Stimulated activated CD8-positive, alpha-beta memory T cell treated with anti-CD3 and anti-CD28 coated beads, Interleukin-7, amount 100 ng/mL, for 48 hours (primary cell): ENCODE measurements around the gene TTC28.
A peak's percentile ranks its signal among the peaks of the same experiment; 100 is the strongest.
"Not testable (repeated sequence)": the region's sequence is repeated elsewhere in the genome, so short reads cannot be mapped to it uniquely, and the experiment has no call there.

Source experiments
- DNase-seq, 2 donors: peaks; one replicate each; pipeline ENCODE4 v3.0.0-alpha.2; 2020; ENCODE audit warnings: low read depth in 1 of 2; ENCODE audit errors: extremely low read depth in 1 of 2

Gene TTC28

DNA sequence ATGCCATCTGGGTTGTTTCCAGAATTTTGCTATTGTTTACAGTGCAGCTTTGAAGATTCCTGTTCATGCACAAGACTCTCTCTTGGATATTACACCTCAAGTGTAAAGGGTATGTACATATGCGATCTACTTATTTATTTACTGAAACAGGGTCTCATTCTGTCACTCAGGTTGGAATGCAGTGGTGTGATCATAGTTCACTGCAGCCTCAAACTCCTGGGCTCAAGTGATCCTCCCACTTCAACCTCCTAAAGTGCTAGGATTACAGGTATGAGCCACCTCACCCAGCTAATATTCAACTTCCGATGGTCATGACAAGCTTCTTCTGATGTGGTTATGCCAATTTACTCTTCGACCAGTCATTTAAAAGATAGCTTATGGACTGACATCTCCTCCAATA lies 602.5 kb downstream of the TTC28 start:
- DNase-seq: no peak

DNA sequence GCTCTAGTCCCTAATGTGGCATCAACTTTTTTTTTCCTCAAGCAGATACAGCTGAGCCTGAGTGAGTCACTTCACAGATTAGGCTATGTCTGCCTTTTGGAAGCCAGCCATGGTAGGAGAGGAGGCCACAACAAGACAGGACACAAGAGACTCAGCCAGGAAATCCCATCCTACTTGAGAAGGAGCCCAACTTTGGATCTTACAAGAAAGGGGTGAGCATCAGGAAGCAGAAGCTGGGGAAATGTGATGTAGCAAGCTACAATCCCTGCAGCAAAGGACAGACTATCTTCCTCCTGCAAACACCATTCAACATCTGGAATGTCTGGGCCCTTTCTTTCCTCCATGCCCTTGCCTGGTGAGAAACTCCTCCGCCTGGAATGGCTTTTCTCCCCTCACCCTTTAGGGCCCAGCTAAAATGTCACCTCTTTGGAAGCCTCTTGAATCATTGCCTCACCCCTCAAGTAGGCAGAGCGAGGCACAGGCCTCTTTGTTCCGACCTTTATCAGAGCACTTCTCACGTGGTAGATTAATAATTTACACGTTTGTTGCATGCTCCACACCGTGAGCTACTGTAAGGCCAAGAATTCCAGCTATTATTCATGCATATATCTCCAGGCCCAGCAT lies 604.2 kb downstream of the TTC28 start:
- DNase-seq: no peak

DNA sequence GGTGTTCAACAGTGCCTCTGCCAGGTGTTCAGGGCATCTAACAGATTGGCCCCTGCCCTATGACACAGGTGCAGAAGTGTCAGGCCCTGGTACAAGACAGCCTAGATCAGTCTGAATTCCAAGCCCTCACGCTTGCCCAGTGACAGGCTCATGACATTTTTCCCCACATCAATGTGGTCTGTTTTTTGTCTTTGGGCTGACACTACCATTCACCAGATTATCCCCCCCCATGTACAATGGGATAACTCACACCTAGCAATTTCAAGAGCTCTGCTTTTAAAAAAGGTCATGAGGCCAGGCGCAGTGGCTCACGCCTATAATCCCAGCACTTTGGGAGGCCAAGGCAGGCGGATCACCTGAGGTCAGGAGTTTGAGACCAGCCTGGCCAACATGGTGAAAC lies 605.1 kb downstream of the TTC28 start:
- DNase-seq: no peak

DNA sequence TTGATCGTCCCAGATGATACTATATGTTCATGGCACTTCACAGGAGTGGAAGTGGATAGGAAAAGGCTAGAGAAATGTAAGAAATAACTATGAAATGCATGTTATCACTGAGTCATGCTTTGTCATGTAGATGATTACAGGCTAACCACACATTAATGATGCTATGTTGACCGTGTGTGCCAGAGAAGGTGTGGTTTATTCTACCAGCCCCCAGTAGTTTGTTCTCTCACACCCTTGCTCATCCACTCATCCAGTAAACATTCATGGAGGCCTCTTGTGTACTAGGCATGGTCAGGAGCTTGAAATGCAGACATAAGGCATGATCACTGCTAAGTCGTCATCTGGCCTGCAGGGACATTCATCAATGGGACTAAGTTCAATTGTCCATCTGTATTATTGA lies 607.6 kb downstream of the TTC28 start:
- DNase-seq: no peak

DNA sequence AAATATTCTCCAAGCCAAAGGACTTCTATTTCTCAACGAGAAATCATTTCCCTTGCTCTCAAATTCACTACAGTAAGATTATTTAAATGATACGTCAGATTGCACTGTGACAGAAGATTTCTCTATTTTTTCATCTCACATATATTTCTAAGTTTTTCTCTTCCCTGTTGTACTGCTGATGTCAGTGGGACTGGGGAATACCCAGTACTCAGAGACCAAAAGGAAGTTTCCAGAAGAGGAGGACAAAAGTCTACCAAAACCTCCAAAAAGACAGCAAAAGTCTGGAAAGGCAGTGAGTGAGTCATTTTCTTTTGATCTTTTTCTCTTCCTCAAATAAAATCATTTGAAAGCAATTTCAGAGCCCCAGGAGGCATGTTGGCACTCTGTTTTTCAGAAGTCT lies 610.8 kb downstream of the TTC28 start:
- DNase-seq: no peak

DNA sequence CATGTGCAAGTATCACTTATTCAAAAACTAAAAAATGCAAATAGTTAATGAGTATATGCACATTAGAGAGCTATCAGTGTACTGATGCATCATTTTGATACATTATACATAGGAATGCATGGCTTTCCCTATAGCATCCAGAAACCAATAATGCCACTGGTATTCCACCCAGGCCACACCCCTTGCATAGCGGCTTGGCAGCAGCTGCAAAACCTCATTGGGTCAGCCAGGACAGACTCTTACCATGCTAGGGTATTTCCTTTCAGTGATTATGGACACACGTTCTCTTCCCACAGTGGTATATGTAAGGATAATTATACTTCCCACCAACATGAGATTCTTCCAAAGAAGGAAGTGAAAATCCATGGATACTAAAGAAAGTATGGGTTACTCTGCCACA lies 614.7 kb downstream of the TTC28 start:
- DNase-seq: no peak

DNA sequence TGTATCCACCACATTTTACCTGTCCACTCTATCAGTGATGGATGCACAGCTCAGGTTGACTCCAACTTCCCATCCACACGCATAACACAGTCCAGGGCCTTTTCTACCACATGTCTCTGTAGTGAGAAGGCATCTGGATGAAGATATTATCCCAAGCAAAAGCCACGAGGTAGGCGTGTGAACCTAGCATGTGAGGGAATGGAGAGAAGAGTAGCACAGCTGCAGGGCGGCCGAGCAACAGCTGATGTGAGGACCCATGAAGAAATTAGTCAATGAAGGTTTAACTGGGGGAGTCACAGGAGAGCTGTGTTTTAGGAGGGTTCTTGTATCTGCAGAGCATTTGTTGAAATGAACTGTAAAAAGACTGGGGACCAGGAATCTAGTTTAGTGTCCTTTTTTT lies 616.0 kb downstream of the TTC28 start:
- no peak for DNase-seq

DNA sequence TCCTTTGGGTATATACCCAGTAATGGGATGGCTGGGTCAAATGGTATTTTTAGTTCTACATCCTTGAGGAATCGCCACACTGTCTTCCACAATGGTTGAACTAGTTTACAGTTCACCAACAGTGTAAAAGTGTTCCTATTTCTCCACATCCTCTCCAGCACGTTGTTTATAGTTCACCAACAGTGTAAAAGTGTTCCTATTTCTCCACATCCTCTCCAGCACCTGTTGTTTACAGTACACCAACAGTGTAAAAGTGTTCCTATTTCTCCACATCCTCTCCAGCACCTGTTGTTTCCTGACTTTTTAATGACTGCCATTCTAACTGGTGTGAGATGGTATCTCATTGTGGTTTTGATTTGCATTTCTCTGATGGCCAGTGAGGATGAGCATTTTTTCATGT lies 619.0 kb downstream of the TTC28 start:
- not testable (repeated sequence) for DNase-seq

DNA sequence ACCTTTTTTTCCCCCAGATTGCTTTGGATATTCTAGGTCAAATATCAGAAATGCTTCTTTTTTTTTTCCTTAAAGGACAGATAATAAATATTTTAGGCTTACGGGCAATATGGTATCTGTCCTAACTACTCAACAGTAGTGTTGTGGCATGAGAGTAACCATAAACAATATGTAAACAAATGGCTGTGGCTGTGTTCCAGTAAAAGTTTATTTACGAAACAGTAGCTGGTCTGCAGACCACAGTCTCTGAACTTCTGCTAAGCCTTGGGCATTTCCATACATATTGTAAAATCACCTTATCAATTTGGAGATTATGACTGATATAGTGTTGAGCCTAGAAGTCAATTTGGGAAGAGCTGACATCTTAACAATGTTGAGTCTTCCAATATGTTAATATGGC lies 621.6 kb downstream of the TTC28 start:
- DNase-seq: no peak

DNA sequence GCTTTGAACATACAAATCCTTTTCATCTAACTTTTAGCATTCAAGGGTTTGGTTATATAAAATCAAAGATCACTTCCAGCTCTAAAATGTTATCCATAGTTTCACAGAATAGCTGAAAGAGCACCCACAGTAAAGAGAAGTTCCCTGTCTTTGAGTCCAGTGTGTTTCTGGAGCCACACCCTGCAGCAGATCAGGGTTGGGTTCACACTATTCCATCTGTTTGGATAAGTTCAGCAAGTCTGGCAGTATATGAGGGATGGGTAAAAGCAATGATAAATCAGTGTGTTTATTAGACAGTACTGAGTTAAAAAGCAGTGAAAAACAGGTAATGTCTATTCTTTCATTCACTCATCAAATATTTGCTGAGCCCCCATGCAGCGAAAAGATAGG lies 624.8 kb downstream of the TTC28 start:
- DNase-seq: no peak

DNA sequence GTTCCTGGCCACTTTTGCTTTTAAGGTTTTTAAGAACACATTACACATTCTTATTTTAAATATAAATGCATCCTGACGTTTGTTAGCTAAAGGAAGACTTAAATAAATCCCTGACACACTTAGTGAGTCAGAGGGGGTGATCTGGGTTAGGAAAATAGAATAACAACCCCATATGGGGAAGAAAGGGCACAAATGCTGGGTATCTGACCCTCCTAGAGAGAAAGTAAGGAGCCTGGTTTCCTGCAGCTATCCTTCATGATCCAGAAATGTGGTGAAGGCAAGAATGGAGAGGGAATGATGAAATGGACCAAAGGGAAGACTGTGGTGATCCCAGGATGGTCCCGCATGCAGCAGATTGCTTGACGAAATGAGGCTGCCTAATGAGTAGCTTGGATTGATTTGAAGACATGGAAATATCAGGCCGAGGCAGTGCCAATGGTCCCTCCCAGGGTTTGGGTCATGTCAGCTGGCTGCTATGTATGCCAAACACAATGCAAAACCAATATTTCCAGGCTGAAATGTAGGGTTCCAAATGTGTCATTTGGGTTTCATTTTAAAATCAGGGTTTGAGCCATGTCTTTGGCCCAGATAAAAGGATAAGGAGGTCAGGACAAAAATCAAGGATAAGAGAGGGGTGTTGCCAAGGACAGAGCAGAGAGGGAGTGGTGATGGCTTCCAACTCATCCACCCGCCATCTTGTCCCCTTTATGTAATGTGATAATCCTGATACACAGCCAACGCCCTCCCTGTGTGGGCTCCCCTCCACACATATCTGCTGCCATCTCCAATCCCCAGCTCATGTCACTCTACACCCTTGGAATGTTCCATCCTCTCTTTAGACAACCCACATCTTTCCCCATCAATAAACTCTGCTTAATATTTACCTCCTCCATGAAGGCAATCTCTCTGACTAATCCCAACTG lies 625.5 kb downstream of the TTC28 start:
- no peak for DNase-seq

DNA sequence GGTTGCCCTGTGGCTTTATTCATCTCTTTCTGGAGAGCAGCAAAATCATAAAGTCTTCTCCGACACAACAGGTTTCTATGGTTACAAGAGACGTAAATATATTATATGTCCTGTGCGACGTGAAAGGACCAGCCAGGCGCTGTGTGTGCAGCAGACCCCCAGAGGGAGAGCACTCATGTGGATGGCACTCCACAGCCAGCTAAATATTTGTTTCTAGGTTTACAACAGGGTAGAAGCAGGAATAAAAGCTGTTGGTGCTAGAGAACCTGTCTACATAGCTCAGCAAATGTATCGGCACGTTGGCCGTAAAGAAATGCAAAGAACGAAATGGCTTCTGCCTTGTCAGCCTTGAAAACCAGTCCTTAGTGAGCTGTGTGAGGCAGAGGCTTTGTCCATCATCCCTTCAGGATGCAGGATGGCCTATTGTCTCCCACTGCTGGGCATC lies 626.8 kb downstream of the TTC28 start:
- no peak for DNase-seq

DNA sequence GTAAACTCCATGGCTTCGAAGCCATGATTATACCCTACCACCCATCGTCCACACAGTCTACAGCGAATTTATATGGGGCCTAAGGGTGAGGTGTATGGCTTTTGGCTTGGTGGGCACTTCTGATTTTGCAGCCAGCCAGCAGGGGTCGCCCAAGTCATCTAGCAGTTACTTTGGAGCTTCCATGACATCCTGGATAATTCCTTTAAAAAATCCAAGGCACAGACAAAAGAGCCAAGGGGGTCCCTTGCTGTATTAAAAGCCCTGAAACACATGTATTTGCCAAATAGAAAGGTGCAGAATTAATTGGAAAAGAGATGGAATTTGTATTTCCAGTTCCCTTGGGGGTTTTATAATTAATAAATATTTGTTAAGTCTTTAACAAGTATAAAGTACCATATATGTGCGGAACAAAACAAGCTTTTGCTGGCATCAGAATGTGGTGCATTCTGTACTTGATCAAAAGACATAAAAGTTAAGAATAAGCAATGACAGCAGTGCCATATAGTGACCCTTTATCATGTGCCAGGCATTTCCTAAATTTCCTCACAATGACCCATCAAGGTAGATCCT lies 627.8 kb downstream of the TTC28 start:
- peak in 1 of 2 donors; percentile 4 for DNase-seq

DNA sequence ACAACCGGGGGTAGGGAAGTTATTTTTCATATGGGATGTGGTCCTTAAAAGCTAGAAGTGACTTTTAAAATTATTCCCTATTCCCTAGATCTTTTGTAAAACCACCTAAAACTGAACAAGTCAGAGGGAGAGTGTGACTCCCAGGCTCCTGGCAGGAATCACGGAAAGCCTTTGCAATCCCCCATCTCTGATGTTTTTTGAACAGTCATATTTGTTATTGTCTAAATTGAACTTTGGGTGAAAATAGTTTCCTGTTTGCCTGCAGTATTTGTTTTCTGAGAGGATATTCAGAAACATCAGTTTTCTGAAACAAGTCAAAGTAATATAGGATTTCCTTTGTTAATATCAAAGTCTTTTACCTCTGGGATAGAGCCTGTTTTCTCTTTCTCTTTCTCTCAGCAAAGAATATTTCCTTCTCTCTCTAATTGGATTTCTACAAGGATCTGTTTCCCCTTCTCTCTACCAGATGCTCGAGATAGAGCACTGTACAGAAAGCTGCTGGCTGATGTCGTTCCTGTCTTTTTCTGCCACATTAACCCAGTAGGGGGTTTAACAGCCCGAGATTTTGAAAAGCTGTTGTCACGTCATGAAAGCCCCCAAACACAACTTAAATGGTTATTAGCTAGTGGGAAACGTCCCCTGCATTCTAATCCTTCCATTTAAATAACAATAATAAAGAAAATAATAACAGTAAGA lies 628.4 kb downstream of the TTC28 start:
- no peak for DNase-seq

DNA sequence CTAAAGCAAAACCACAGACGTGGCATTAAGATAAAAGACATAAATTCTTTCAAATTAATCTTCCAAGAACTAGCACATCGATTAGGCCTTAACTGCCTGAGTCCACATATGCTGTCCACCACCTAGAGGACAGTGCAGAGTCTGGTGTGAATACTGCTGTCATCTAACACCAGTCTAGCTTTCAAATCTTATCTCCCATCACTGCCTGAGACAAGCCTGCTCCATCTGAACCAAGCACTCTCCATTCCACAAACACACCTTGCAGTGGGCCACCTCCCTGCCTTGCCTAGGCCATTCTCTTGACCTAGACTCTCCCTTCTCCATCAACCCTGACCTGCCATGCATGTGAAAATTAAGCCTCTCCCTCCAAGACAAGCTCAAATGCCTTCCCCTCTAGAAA lies 631.1 kb downstream of the TTC28 start:
- DNase-seq: no peak

DNA sequence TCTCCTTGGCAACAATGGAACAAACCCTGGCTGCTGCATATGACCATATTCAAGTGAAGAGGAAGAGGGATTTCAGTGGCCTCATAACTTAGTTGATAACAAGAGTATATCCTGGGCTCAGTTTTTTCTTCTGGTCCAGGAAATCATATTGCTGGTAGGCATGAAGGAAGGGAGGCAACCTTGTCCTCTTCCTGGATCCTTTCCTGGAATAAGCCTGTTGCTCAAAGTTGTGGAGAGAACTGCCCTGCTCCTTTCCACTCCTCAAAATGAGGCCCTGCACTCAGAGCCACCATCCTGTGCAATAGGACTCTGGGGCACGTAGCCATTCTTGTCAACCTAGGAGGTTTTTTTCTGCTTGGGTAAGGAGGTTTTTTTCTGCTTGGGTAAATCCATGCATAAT lies 631.9 kb downstream of the TTC28 start:
- no peak for DNase-seq

DNA sequence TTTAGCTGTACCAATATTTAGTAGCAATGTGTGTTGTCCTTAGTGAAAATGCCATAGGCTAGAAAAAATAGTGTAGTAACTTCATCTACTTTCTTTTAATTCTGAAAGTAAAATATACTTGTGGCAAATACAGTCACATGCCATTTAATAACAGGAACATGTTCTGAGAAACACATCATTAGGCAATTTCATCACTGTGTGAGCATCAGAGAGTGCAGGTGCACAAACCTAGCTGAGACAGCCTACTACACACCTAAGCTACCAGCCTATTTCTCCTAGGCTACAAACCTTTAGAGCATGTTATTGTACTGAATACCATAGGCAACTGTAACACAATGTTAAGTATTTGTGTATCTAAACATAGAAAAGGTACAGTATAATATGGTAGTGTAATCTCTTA lies 633.5 kb downstream of the TTC28 start:
- DNase-seq: no peak

DNA sequence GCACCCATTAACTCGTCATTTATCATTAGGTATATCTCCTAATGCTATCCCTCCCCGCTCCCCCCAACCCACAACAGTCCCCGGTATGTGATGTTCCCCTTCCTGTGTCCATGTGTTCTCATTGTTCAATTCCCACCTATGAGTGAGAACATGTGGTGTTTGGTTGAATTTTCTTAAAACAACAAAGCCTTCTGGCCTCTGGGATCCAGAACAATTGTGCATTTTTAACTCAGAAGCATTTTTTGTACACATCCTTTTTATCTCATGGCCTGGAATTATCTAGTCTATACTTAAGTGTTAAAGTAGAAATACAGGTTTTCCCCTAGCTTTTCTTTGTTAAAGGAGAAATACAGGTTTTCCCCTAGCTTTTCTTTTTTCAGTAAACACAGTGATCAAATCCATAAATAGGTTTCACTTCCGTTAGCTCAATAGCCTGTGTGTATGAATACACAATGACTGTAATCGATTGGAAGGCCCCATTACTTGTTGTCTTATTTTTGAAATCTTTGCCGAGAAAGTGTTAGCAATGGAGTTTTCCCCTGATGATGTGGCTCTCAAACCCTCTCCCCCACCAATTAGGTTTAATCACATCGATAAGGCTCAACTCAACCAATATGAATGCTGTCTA lies 635.0 kb downstream of the TTC28 start:
- no peak for DNase-seq

DNA sequence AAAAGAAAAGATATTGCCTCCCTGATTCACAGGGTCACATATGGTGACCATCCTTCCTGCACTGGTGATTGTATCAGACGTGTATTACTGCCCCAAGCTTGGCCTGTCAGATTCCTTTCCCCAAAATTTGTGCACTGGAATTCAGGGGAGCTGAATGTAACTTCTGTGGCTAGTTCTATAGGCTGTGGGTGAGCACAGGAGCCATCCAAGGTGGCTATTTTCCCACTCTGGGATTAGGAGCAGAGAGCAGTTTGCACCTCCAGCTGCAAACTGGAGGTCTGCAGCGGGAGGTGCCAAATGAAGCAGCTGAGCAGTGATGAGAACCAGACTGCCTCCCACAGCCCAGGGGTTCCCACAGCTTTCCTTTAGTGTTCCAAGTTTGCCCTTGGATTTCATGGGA lies 636.4 kb downstream of the TTC28 start:
- no peak for DNase-seq

DNA sequence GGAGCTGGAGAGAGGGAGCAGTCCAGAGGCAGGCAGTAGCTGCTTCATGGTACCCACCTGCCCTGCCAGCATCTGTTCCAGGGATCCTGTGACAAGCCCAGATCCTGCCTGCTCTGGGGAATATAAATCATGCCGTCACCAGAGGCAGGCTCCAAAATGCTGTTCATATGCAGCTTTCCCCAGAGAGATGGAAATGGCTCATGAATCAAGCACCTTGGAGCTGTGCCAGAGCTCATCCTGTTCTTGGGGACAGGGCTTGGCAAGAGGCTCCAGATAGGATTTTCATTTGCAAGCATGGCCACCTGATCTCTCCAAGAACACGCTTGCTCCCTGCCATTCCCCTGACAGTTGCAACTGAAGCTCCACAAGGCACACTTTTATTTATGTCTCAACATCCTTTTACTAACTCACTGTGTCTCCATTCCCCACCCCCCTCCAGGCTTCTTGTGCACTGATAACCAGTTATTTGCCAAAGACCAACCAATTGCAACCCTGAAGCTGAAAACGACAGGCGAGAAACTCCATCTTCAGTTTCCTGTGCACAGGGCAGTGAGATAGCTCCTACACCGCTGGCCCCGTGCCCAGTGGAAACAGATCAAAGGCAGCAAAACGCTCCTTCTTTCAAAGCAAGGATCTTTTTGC lies 644.8 kb downstream of the TTC28 start:
- no peak for DNase-seq
